ENCODE measurements around the gene WDR87.
A peak's percentile ranks its signal among the peaks of the same experiment; 100 is the strongest.

Gene WDR87

GRCh38 chr19:37905946-37906868 is at the start of gene WDR87:
TSS of gene WDR87 (minus strand) at chr19:37906594. CDS start at chr19:37898239, 8,355 bp downstream.
- no peak for TF ChIP-seq CTCF (IDR thresholded peaks at IDR 0.05)
- intact Hi-C loops (cut with DNase I; ENCODE audit: low total_unique reads) = loop anchor here (10.0 kb wide), 2 partner anchors 319 to 429 kb away; partner anchors contain the start of genes CATSPERG and DPF1
- peaks cover 0 to 21% (median 11%) of the 10 kb centered on the region in 4 donors for H3K4me1 ChIP-seq
- H3K36me3 ChIP-seq = no peaks in the 10 kb centered on the region
- no peaks in the 10 kb centered on the region for H3K9me3 ChIP-seq
- H3K27me3 ChIP-seq = no peaks in the 10 kb centered on the region
- H3K27ac ChIP-seq = peak within 1 kb of the TSS; percentile 67 to 72
- peak within 1 kb of the TSS; percentile 80 to 87 for H3K4me3 ChIP-seq
- no peak for DNase-seq

- Histone ChIP-seq H3K4me1 (peaks cover 0 to 6% (median 0%) of the 10 kb centered on the region in 4 donors), H3K36me3 (no peaks in the 10 kb centered on the region), H3K4me3 (no peak overlapping the region), H3K27me3 (no peaks in the 10 kb centered on the region), H3K27ac (no peak overlapping the region), H3K9me3 (no peaks in the 10 kb centered on the region)
- no peak for DNase-seq
- intact Hi-C loops (cut with DNase I; ENCODE audit: low total_unique reads) = no loop called here
- TF ChIP-seq CTCF (IDR thresholded peaks at IDR 0.05) = no peak
These were observed 49.6 kb upstream of the WDR87 start for GRCh38 chr19:37955986-37956385.

GRCh38 chr19:37954421-37954874 is 48.1 kb upstream of the WDR87 start:
- Histone ChIP-seq H3K4me3 (no peak overlapping the region), H3K4me1 (peaks cover 0 to 6% (median 2%) of the 10 kb centered on the region in 4 donors), H3K36me3 (no peaks in the 10 kb centered on the region), H3K9me3 (no peaks in the 10 kb centered on the region), H3K27ac (no peak overlapping the region), H3K27me3 (no peaks in the 10 kb centered on the region)
- TF ChIP-seq CTCF (IDR thresholded peaks at IDR 0.05) = no peak
- intact Hi-C loops (cut with DNase I; ENCODE audit: low total_unique reads) = no loop called here
- no peak for DNase-seq

- no peak for TF ChIP-seq CTCF (IDR thresholded peaks at IDR 0.05)
- intact Hi-C loops (cut with DNase I; ENCODE audit: low total_unique reads) = no loop called here
- DNase-seq = no peak
- H3K4me1 ChIP-seq = peaks cover 0 to 6% (median 2%) of the 10 kb centered on the region in 4 donors
- no peak overlapping the region for H3K27ac ChIP-seq
- H3K4me3 ChIP-seq = no peak overlapping the region
- H3K27me3 ChIP-seq = no peaks in the 10 kb centered on the region
- no peaks in the 10 kb centered on the region for H3K9me3 ChIP-seq
- H3K36me3 ChIP-seq = no peaks in the 10 kb centered on the region
These were observed 47.5 kb upstream of the WDR87 start for GRCh38 chr19:37953918-37954303.

- Histone ChIP-seq H3K9me3 (no peaks in the 10 kb centered on the region), H3K27me3 (no peaks in the 10 kb centered on the region), H3K36me3 (no peaks in the 10 kb centered on the region), H3K27ac (no peak overlapping the region), H3K4me1 (peaks cover 0 to 6% (median 2%) of the 10 kb centered on the region in 4 donors), H3K4me3 (no peak overlapping the region)
- intact Hi-C loops (cut with DNase I; ENCODE audit: low total_unique reads) = no loop called here
- TF ChIP-seq CTCF (IDR thresholded peaks at IDR 0.05) = no peak
- no peak for DNase-seq
These were observed 47.0 kb upstream of the WDR87 start for GRCh38 chr19:37953171-37953917.
